Ammon's horn (tissue), 1 donor: ENCODE results near the gene SLC22A2.

Experiments
- DNase-seq: peaks from one replicate; pipeline ENCODE4 v3.0.0-alpha.2; 2016; ENCODE audit warnings: low spot score

SLC22A2 gene

DNA sequence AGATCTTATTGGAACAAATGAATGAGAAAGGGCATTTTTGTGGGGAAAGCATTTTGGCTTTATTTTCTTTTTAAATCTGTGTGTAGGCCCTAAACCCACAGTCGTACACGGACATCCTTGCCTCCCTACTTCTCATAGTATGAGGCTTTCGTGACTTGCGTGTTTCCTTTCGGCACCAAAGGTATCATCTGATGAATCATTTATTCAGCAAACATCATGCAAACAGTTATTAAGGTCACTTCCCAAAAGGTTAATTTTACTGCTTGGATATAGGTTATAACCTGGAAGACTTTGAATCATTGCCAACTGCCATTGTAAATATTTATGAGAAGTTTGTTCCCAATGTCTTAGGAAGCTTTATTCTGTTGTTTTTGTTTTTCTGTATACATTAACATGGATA lies 15.1 kb upstream of the SLC22A2 start:
- no peak for DNase-seq

DNA sequence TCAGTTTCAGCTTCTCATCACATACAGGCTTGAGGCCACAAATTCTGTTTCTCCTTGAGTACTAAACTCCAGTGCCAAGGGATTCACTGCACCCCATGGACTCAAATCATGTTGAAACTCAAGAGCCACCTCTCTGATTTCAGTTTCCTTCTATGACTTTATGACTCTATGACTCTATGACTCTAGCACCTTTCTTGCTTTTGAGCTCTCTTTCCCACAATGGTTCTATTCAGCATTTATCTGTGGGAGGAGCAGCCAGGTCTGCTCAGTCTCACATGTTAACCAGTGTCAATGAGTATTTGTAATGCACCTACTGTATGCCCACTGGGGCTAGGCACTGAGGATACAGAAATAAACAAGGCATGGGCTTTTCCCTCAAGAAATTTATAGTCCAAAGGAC lies 14.6 kb upstream of the SLC22A2 start:
- no peak for DNase-seq

GRCh38 chr6:160272707-160273106 lies 14.1 kb upstream of the SLC22A2 start:
- DNase-seq = no peak

- no peak for DNase-seq
Measured at GRCh38 chr6:160270347-160270746, 11.7 kb upstream of the SLC22A2 start.

- no peak for DNase-seq
Measured at GRCh38 chr6:160269771-160270170, 11.2 kb upstream of the SLC22A2 start.

DNA sequence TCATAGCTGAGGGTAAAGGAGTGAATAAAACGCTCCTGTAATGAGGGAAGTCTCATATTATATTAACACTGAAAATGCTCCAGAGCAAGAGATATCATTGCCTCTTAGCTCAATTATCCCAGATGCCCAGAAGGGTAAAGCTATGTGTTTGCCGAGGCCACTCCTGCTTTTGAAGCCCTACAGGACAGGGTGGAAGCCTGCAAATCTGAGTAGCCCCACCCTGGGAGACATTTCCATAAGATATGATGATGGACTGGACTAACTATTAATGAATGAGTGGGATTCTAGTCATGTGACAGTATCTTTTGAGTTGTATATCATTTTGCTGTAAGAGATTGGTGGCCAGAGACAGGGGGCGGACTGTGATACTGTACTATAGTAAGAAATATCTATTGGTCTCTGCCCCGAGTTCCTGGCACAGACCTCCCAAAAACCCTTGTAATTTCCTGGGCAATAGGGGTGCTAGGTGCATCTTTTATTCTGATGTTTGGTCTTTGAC lies 10.5 kb upstream of the SLC22A2 start:
- no peak for DNase-seq

GRCh38 chr6:160267102-160267501 lies 8.5 kb upstream of the SLC22A2 start:
- no peak for DNase-seq

DNA sequence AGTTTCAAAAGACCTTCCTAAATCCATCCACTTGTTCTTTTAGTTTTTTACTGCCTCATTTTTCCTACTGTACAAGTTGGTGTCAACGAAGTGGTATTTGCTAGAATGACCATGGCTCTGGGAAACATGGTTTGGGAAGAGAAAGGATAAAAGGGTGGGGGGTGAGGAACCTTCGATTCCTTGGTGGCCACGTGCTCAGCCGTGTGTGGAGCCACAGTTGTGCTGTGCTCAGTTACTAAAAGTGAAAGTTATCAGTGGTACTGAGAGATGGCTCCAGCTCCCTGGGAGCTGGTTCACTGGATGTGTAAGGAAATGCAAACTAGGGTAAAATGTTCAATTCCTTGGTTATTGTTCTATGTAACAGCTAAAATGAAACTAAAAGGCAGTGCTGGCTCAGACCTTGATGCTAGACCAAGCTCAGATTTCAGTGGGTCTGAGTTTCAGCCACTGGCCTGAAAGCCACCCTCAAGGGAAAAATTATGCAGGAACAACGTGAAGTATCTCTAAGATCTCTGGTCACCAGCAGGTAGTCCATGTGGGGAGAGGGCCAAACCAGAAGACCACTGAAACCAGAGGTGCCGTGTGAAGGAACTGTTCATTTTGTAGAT lies 7.4 kb upstream of the SLC22A2 start:
- DNase-seq = no peak

- no peak for DNase-seq
Measured at GRCh38 chr6:160264061-160264612, 5.5 kb upstream of the SLC22A2 start.

DNA sequence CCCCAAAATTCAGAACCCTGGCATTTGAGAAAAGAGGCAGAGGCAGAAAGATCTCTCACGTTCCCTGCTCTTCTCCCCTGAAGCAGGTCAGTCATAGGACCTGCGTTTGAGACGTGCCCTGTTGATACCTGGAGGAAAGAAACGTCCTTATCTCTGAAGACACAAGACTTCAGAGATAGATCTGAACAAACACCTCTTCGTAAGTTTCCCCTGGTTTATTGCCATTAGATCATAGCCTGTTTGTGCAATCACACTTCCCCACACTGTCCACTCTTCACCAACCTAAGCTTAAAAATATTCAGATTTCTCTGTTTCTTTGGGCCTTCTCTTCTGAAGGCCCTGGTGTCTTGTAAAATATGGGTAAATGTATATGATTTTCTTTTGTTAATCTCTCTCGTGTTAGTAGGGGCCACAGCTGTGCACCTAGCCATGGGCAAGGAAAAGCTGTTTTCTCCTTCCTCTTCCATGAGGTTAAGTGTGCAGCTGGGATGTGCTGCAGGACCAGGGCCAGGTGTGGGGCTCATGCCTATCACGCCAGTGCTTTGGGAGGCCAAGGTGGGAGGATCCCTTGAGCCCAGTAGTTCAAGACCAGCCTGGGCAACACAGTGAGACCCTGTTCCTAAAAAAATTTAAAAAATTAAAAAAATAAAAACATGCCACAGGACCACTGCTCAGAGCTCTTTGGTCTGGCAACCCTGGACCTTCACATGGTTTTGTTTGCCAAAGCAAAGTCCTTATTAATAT lies 4.7 kb upstream of the SLC22A2 start:
- DNase-seq = no peak

DNA sequence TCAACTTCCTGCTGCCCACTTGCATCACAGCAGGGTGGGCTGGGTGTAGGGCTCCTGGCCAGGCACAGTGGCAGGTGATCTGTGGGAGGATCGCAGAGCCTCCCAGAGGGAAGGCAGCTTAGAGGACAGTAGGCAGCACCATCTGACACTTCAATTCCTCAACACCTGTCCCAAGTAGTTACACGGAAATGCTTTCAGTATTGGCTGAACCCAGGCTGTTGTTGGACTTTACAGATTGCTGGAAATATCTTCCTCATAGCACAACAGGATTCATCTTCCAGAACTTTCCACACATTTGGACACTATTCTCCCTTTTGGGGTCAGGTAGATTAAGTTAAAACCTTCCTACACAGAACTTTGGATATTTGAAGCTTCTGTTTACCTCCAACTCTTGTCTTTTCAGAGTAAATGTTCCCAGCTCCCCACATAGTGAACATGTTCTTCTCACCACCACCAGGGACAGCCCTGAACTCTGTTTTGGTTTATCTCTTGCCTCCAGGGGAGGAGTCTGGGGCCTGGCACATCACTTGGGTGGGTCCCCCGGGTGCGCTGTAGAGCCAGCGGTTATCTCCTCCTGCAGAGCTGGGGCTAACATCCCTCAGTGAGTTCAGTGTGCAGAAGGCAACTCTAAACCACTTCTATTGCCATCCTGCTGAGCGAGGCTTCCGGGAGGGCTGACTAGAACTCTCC lies 3.5 kb upstream of the SLC22A2 start:
- no peak for DNase-seq

DNA sequence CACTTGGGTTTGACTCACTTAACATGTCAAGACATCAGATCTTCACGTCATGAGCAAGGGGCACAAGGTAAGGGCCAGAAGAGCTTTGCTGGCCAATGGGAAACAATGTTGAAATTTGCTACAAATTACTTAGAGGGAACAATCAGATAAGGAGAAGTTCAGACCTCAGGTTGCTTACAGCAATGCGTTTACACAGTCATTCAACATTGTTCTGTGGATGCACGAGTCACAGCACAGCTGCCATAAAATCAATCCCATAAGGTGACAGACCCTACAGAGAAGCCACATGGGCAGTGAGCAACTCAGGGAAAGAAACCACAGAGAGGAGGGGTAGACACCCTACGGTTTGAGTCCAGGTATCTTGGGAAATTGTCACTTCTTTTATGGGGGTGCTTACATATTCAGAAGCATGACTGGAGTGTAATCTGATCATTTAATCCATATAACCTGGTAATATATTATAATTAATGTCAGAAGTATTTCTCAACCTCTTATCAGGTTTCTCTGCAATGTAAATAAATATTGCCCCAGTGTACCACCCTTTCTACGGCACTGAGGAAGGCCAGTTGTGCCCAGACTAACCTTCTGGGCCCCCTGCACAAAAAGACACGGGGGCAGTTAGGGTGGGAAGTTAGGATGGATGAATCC lies 2.3 kb upstream of the SLC22A2 start:
- no peak for DNase-seq

GRCh38 chr6:160260367-160260766 lies 1.7 kb upstream of the SLC22A2 start:
- peak; percentile 29 for DNase-seq

GRCh38 chr6:160259598-160259997 lies 977 bp upstream of the SLC22A2 start:
- DNase-seq = no peak

DNA sequence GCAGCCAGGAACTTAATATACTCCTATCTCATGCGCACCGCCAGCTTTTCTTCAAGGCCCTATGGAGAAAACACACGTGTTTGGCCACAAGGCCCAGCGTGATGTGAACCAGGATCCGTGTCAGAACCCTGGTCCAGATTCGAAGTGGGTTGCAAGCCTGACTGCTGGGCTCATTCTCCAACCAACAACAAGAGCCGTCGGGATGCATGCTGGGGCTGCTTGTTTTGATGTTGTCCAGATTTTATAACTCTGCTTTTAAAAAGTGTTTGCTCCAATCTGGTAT lies 463 bp upstream of the SLC22A2 start:
- no peak for DNase-seq

GRCh38 chr6:160256445-160256844 lies 2.2 kb downstream of the SLC22A2 start:
- no peak for DNase-seq

GRCh38 chr6:160254467-160255312 lies 3.9 kb downstream of the SLC22A2 start:
- DNase-seq = no peak

DNA sequence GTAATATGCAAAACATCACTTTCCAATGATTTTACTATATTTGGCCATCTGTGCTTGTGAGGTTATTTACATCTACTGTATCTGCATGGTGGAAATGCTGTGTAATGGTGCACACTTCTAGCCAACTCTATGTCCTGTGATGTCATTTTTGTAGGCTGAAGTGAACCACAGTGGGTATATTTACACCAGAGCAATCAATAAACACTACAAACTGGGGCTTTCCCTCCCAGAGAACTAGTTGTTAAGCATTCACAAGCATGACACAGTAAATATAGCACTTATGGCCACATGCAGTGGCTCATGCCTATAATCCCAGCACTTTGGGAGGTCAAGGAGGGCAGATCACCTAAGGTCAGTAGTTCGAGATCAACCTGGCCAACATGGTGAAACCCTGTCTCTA lies 4.9 kb downstream of the SLC22A2 start:
- DNase-seq = no peak

- DNase-seq = no peak
Measured at GRCh38 chr6:160253292-160253691, 5.3 kb downstream of the SLC22A2 start.

- no peak for DNase-seq
Measured at GRCh38 chr6:160252073-160252813, 6.4 kb downstream of the SLC22A2 start.

DNA sequence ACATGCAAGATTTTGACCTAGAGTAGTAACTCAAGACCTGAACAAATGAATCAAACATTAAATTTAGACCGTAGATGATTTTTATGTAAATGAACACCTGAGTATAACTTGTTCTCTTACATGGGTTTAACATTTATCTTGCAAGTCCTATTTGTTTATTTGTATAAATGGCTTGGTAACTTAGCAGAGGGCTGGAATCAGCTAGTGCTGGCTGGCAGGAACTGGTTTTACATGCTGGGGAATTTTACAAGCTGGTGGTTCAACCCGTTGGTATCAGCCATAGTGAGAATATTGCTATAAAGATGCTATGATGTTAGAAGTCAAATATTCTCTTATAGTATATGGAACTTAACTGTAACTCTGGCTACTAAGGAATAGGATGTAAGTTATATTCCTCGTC lies 8.9 kb downstream of the SLC22A2 start:
- no peak for DNase-seq
